Measurements from ENCODE around the gene RBM15.
A peak's percentile ranks its signal among the peaks of the same experiment; 100 is the strongest.

The RBM15 gene

DNA sequence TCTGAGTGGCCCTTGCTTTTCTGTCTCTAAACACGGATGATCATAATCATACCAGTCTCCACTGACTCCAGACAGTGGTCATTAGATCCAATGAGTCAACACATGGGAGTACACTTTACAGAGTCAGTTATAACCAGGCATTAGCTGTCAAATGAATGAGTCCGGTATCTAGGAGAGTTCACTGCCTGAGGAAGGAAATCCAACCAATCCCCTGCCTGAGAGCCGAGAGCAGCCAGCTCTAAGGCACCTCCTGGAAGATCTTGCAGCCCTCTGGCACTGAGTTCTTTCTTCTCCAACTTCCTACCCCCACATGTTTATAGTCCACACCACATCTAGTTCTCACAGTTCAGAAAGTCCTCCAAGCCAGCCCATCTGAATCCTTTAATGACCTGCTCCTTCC is 29.4 kb upstream of the RBM15 start:
- DNase-seq (no peak), ATAC-seq (replicated peaks) (no peak)
- Mint-ChIP-seq H3K27ac (no peak overlapping the region), H3K36me3 (no peaks in the 10 kb centered on the region), H3K4me3 (no peak overlapping the region), H3K9me3 (no peaks in the 10 kb centered on the region), H3K27me3 (no peaks in the 10 kb centered on the region), H3K4me1 (peaks cover 9 to 10% of the 10 kb centered on the region in 2 donors)

DNA sequence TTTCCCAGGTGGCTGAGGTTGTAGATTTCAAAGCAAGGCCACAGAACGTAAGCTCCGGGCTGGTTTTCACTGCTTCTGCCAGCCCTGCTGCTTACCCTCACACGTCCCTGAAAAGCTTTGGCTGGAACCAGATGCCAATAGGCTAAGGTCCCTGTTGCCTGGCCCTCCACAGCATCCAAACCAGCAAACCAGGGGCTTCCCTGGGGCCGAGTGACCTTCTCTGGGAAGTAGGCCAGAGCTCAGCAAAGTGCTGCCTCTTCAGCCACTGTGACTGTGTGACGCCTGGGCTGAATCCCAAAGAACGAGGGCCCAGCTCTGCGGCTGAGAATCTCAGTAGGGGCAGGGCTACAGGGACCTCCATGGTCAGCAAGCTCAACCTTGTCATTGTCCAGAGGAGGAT is 28.9 kb upstream of the RBM15 start:
- no peaks in the 10 kb centered on the region for H3K27me3 Mint-ChIP-seq

DNA sequence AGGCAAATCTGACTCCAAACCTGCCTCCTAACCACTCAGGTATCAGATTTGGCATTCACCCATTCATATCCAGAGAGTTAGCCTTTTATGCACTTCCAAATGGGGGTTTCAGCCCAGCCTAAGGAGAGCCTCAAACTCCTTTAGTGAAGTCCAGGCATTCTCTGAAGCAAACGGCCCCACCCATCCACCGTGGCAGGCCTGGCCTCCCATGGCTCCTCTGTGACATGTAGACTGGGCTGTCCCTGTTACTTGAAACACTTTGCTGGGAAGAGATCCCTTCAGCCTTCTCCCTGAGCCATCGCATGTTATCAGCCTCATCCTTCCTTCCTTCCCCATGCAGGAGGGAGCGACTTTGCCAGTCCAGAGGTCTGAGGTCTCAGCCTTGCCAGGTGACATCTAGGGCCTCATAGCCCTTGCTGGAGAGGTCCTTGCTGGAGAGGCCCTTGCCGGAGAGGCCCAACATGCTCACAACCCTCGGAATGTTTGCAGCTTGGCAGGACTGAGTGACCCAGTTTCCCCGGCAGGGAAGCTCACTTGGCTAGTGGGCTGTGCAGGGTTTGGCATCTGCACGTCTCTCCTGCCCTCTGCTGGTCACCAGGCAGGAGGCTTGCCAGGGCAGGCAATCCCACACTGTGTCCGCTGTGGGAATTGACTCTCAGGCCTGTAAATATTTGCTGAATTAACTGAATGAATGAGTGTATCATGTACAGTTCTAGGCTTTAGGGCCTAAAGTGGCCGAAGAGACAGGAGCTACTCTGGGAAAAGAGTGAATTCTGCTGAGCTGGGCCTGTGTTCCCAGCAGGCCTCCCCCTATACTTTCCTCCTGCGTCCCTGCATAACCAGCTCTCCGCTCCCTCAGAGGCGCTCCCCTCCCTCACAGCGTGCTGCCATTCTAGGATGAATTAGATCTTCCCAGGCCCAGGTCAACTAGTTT is 26.7 kb upstream of the RBM15 start:
- no peaks in the 10 kb centered on the region for H3K27me3 Mint-ChIP-seq
- DNase-seq, result peak; percentile 65
- ATAC-seq (replicated peaks), result peak; percentile 98 to 100
- H3K4me1 Mint-ChIP-seq, result peaks cover 9% of the 10 kb centered on the region in 2 donors
- H3K36me3 Mint-ChIP-seq, result no peaks in the 10 kb centered on the region
- no peaks in the 10 kb centered on the region for H3K9me3 Mint-ChIP-seq
- H3K4me3 Mint-ChIP-seq, result no peak overlapping the region
- no peak overlapping the region for H3K27ac Mint-ChIP-seq

More for the DNA sequence above, 28.9 kb upstream of the RBM15 start:
- Mint-ChIP-seq H3K4me3 (no peak overlapping the region), H3K4me1 (peaks cover 9 to 10% of the 10 kb centered on the region in 2 donors), H3K9me3 (no peaks in the 10 kb centered on the region), H3K36me3 (no peaks in the 10 kb centered on the region), H3K27ac (no peak overlapping the region)
- DNase-seq (no peak), ATAC-seq (replicated peaks) (no peak)

DNA sequence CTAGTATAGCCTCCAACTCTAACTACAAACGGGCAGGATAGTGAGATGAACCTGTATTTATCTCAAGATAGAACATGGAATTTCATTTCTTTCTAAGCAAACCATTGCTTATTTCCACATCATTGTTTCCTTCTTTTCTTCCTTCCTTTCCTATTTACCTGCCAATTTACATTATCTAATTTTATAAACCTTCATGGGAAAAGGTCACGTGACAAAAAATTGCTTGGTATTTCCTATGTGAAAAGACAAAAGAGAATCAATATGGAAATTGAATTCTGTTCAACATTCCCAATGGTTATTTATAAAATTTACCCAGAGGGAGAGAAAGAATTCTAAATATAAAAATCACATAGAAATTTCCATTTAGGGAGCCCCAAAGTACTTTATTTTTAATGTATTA is 22.4 kb upstream of the RBM15 start:
- Mint-ChIP-seq H3K9me3 (peaks cover 0 to 3% of the 10 kb centered on the region in 2 donors), H3K4me3 (no peak overlapping the region), H3K27ac (no peak overlapping the region), H3K36me3 (peaks cover 2 to 6% of the 10 kb centered on the region in 2 donors), H3K4me1 (peaks cover 0 to 3% of the 10 kb centered on the region in 2 donors), H3K27me3 (no peaks in the 10 kb centered on the region)
- DNase-seq (no peak), ATAC-seq (replicated peaks) (no peak)

DNA sequence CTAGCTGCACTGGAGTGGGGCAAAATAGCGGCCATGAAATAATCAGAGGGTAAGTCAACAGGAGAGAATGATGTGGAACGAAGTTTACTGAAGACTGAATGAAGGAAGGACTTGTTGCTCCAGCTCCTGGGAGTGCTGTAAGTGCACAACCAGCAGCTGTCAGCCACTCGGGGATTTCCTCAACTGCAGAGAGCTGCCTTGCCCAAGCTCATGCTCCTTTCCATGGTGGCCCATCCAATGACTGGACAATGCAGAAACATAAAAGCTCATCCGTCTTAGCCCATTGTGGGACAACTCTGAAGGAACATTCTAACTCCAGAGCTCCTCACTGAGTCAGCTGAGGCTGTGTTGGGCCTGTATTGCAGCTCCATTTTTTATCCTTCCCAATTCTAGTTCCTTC is 21.1 kb upstream of the RBM15 start:
- ATAC-seq (replicated peaks), result no peak
- Mint-ChIP-seq H3K27me3 (no peaks in the 10 kb centered on the region), H3K4me1 (no peaks in the 10 kb centered on the region), H3K36me3 (peaks cover 2 to 6% of the 10 kb centered on the region in 2 donors), H3K9me3 (peaks cover 0 to 3% of the 10 kb centered on the region in 2 donors), H3K4me3 (no peak overlapping the region), H3K27ac (no peak overlapping the region)
- DNase-seq, result no peak

DNA sequence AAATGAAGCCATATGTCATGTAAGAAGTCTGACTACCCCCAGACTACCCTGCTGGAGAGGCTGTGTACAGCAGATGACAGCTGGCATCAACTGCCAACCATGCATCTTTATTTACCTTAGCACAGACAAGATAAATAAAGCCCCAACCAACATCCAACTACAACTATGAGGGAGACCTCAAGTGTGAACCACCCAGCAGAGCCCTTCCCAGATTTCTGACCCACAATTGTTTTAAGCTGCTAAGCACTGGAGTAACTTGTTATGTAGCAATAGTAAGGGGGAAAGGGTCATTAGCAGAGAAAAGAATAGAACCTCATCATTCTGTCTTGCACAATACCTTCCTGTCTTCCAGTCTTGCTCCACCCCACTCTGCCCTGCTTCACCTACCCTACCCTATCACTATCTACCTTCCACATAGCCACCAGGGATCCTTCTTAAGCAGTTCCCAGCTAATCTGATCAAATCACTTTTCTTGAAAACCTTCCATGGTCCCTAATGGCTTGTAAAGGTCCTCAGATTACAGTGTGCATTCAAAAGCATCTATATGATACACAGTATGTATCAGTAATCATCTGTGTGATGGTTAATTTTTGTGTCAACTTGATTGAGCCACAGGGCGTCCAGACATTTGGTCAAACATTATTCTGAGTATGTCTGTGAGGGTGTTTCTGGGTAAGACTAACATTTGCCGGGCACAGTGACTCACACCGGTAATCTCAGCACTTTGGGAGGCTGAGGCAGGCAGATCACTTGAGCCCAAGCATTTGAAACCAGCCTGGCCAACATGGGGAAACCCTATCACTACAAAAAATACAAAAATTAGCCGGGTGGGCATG is 19.6 kb upstream of the RBM15 start:
- peaks cover 2 to 6% of the 10 kb centered on the region in 2 donors for H3K36me3 Mint-ChIP-seq
- H3K27ac Mint-ChIP-seq, result no peak overlapping the region
- ATAC-seq (replicated peaks) (no peak), DNase-seq (no peak)
- peaks cover 0 to 3% of the 10 kb centered on the region in 2 donors for H3K9me3 Mint-ChIP-seq
- H3K27me3 Mint-ChIP-seq, result no peaks in the 10 kb centered on the region
- no peaks in the 10 kb centered on the region for H3K4me1 Mint-ChIP-seq
- no peak overlapping the region for H3K4me3 Mint-ChIP-seq

DNA sequence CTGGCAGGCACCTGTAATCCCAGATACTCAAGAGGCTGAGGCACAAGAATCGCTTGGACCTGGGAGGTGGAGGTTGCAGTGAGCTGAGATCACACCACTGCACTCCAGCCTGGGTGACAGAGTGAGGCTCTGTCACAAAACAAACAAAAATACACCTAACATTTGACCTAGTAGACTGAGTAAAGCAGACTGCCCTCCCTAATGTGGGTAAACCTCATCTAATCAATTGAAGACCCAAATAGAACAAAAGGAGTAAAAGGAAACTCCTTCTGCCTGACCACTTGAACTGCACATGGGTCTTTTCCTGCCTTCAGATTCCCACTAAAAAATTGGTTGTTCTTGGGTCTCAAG is 19.0 kb upstream of the RBM15 start:
- H3K9me3 Mint-ChIP-seq, result peaks cover 0 to 3% of the 10 kb centered on the region in 2 donors
- no peak overlapping the region for H3K4me3 Mint-ChIP-seq
- peaks cover 2 to 6% of the 10 kb centered on the region in 2 donors for H3K36me3 Mint-ChIP-seq
- DNase-seq (no peak), ATAC-seq (replicated peaks) (no peak)
- H3K27ac Mint-ChIP-seq, result no peak overlapping the region
- no peaks in the 10 kb centered on the region for H3K4me1 Mint-ChIP-seq
- no peaks in the 10 kb centered on the region for H3K27me3 Mint-ChIP-seq

DNA sequence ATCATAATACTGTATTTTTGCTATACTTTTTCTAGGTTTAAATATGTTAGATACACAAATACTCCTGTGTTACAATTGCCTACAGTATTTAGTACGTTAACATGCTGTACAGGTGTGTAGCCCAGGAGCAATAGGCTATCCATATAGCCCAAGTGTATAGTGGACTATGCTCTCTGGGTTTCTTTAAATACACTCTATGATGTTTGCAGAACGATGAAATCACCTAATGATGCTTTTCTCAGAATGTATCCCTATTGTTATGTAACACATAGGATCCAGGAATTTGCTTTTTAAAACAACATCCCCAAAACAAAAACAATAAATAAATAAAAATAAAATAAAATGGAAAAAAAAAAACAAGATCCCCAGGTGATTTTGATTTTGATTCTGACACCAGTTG is 18.1 kb upstream of the RBM15 start:
- H3K4me1 Mint-ChIP-seq, result no peaks in the 10 kb centered on the region
- H3K27ac Mint-ChIP-seq, result no peak overlapping the region
- H3K36me3 Mint-ChIP-seq, result peaks cover 2 to 6% of the 10 kb centered on the region in 2 donors
- no peak for ATAC-seq (replicated peaks)
- no peak for DNase-seq
- peaks cover 0 to 3% of the 10 kb centered on the region in 2 donors for H3K9me3 Mint-ChIP-seq
- H3K27me3 Mint-ChIP-seq, result no peaks in the 10 kb centered on the region
- no peak overlapping the region for H3K4me3 Mint-ChIP-seq

DNA sequence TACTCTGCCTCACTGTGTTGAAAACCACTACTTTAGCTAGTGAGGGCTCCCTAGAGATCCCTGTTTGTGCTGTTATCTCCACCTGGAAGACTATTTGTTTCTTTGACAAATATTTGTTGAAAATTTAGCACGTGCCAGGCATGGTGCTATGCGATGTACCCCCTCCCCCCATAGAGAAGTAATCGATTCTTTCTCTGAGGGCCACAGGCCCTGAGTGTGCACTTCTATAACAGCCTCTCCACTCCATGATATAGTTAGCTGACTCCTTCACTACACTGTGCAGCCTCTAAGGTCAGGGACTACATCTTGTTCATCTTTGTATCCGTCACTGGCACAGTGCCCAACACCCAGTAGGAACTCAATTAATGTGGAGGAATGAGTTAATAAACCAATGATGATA is 17.3 kb upstream of the RBM15 start:
- Mint-ChIP-seq H3K36me3 (peaks cover 2 to 6% of the 10 kb centered on the region in 2 donors), H3K4me1 (no peaks in the 10 kb centered on the region), H3K27ac (no peak overlapping the region), H3K9me3 (peaks cover 0 to 3% of the 10 kb centered on the region in 2 donors), H3K4me3 (no peak overlapping the region), H3K27me3 (no peaks in the 10 kb centered on the region)
- DNase-seq (no peak), ATAC-seq (replicated peaks) (no peak)

DNA sequence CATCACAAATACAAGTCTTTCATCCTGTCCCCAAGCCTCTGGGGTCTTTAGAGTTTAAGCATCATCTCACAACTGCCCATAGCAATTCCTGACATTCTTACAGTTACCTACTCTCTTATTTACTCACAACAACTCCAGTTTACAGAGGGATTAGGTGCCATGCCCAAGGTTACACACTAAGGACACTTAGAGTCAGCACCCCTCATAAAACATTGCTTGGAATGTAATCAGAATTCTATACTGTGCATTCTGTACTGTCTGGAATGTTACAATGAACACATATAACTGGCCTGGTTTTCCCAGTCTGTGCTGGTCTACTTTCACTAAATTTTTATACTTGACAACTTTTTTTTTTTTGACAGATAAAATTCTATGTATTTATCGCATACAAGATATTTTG is 14.5 kb upstream of the RBM15 start:
- H3K27ac Mint-ChIP-seq, result no peak overlapping the region
- no peaks in the 10 kb centered on the region for H3K4me1 Mint-ChIP-seq
- no peaks in the 10 kb centered on the region for H3K27me3 Mint-ChIP-seq

DNA sequence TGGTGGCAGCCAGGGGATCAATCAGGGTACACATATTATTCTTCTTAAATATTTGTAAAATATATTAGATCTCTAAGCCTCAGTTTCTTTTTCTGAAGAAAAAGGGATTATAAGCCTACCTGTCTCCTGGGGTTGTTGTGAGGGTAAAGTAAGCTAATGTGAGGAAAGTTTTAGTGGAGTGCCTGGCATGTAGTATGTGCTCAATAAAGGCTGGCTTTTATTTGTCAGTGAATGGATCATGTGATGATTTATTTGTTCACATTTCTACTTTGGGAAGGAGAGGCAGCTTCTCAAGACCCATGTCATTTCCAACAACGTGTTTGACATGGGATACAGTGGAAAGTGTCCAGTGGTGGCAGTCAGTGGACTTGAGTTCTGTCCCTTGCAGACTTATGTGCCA is 12.4 kb upstream of the RBM15 start:
- peaks cover 0 to 3% of the 10 kb centered on the region in 2 donors for H3K4me1 Mint-ChIP-seq
- H3K27me3 Mint-ChIP-seq, result no peaks in the 10 kb centered on the region
- DNase-seq, result no peak
- H3K9me3 Mint-ChIP-seq, result no peaks in the 10 kb centered on the region
- no peak overlapping the region for H3K27ac Mint-ChIP-seq
- H3K4me3 Mint-ChIP-seq, result no peak overlapping the region
- no peak for ATAC-seq (replicated peaks)
- H3K36me3 Mint-ChIP-seq, result no peaks in the 10 kb centered on the region

More for the DNA sequence above, 14.5 kb upstream of the RBM15 start:
- Mint-ChIP-seq H3K9me3 (peaks cover 0 to under 1% of the 10 kb centered on the region in 2 donors), H3K4me3 (no peak overlapping the region), H3K36me3 (peaks cover under 1% of the 10 kb centered on the region in 2 donors)
- ATAC-seq (replicated peaks) (no peak), DNase-seq (no peak)

DNA sequence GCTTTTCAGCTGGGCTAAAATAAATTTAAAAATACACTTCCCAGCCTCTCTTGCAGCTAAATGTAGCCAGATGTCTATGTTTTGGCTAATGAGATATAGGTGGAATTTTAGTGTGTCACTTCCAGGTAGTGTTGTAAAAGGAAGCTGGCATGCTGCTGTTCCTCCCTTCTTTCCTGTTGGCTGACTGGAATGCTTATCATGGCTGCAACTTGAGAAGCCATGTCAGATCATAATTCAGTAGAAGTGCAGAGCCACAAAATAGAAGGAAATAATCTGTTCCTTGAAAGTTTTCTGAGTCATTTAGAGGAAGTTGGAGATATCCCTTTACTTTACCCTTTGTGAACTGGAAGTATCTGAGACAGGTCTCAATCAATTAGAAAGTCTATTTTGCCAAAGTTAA is 10.9 kb upstream of the RBM15 start:
- H3K4me1 Mint-ChIP-seq, result peaks cover 0 to 3% of the 10 kb centered on the region in 2 donors
- no peaks in the 10 kb centered on the region for H3K9me3 Mint-ChIP-seq
- H3K36me3 Mint-ChIP-seq, result no peaks in the 10 kb centered on the region
- H3K27me3 Mint-ChIP-seq, result no peaks in the 10 kb centered on the region
- DNase-seq (no peak), ATAC-seq (replicated peaks) (no peak)
- no peak overlapping the region for H3K4me3 Mint-ChIP-seq
- no peak overlapping the region for H3K27ac Mint-ChIP-seq

DNA sequence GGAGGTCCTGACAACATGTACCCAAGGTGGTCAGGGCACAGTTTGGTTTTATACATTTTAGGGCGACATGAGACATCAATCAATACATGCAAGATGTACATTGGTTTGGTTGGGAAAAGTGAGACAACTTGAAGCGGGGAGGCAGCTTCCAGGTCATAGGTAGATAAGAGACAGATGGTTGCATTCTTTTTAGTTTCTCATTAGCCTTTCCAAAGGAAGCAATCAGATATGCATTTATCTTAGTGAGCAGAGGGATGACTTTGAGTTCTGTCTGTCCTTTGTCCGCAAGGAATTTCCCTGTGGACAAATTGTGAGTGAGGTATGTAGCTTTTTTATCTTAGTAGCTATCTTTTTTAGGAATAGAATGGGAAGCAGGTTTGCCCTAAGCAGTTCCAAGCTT is 10.5 kb upstream of the RBM15 start:
- no peak for DNase-seq
- Mint-ChIP-seq H3K36me3 (no peaks in the 10 kb centered on the region), H3K9me3 (no peaks in the 10 kb centered on the region), H3K27ac (no peak overlapping the region), H3K4me1 (peaks cover 0 to 3% of the 10 kb centered on the region in 2 donors), H3K27me3 (no peaks in the 10 kb centered on the region), H3K4me3 (no peak overlapping the region)
- no peak for ATAC-seq (replicated peaks)

DNA sequence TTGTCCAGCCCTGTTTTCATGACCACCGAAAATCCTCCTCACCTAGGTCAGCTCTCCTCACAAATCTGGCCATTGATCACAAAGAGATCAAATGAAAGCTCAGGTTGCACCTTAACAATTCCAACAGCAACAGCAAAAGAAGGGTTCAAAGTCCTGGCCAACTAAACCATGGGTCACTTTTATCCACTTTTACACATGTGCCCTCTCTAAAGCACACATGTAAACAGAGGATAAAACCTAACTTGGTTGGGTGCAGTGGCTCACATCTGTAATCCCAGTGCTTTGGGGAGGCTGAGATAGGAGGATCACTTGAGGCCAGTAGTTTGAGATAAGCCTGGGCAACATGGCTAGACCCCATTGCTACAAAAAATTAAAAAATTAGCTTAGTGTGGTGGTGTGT is 3.9 kb upstream of the RBM15 start:
- DNase-seq, result no peak
- no peaks in the 10 kb centered on the region for H3K9me3 Mint-ChIP-seq
- no peak overlapping the region for H3K4me3 Mint-ChIP-seq
- H3K27ac Mint-ChIP-seq, result no peak overlapping the region
- no peaks in the 10 kb centered on the region for H3K27me3 Mint-ChIP-seq
- peaks cover 4% of the 10 kb centered on the region in 2 donors for H3K36me3 Mint-ChIP-seq
- no peak for ATAC-seq (replicated peaks)
- H3K4me1 Mint-ChIP-seq, result peaks cover 8 to 10% of the 10 kb centered on the region in 2 donors

Data from stimulated activated naive B cell treated with anti-CD40 and anti-IgM and Interleukin-4, amounts not matched to agents 10 μg/mL and 1 μg/mL and 100 μg/mL, for 72 hours (primary cell).